WI38 (cell line): ENCODE results near the gene EIF4EBP3.

Source experiments
- H3K4me3 ChIP-seq: 2 replicates; pipeline ENCODE4 v1.5.1; 2011; ENCODE audit warnings: low read depth, mild to moderate bottlenecking, control low read depth, low read length
- TF ChIP-seq, protein P1 (sequence below): IDR thresholded peaks from 2 replicates; pipeline ENCODE4 v1.5.1; 2012; ENCODE audit warnings: low read depth, mild to moderate bottlenecking, control low read depth, low read length

The EIF4EBP3 gene

DNA sequence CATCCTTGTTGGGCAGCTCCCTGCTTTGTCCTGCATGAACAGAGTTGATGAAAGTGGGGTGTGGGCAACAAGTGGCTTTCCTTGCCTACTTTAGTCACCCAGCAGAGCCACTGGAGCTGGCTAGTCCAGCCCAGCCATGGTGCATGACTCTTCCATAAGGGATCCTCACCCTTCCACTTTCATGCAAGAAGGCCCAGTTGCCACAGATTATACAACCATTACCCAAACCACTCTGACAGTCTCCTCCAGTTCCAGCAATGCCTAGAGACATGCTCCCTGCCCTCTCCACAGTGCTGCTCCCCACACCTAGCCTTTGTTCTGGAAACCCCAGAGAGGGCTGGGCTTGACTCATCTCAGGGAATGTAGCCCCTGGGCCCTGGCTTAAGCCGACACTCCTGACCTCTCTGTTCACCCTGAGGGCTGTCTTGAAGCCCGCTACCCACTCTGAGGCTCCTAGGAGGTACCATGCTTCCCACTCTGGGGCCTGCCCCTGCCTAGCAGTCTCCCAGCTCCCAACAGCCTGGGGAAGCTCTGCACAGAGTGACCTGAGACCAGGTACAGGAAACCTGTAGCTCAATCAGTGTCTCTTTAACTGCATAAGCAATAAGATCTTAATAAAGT, 21.1 kb downstream of the EIF4EBP3 start:
- H3K4me3 ChIP-seq = no peak overlapping the region
- TF ChIP-seq, protein P1, sequence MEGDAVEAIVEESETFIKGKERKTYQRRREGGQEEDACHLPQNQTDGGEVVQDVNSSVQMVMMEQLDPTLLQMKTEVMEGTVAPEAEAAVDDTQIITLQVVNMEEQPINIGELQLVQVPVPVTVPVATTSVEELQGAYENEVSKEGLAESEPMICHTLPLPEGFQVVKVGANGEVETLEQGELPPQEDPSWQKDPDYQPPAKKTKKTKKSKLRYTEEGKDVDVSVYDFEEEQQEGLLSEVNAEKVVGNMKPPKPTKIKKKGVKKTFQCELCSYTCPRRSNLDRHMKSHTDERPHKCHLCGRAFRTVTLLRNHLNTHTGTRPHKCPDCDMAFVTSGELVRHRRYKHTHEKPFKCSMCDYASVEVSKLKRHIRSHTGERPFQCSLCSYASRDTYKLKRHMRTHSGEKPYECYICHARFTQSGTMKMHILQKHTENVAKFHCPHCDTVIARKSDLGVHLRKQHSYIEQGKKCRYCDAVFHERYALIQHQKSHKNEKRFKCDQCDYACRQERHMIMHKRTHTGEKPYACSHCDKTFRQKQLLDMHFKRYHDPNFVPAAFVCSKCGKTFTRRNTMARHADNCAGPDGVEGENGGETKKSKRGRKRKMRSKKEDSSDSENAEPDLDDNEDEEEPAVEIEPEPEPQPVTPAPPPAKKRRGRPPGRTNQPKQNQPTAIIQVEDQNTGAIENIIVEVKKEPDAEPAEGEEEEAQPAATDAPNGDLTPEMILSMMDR = no peak

DNA sequence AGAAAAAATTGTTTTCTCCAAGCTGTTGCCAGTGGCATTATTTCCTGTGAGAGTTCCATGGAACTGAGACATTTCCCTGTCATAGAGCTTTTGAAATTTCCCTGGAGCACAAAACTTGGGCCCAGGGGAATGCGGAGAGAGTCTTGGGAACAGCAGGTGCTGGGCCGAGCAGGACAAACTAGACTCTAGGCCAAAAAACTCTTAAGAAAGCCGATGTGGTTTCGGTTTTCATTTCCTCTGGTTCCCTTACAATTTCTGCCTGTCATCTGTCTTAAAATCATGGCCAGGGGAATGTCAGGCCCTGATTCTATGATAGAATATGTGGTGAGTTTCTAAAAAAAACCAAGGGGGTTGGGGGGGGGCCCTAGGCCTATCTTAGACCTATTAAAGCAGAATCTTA, 21.7 kb downstream of the EIF4EBP3 start:
- TF ChIP-seq, protein P1 = no peak
- H3K4me3 ChIP-seq = no peak overlapping the region

DNA sequence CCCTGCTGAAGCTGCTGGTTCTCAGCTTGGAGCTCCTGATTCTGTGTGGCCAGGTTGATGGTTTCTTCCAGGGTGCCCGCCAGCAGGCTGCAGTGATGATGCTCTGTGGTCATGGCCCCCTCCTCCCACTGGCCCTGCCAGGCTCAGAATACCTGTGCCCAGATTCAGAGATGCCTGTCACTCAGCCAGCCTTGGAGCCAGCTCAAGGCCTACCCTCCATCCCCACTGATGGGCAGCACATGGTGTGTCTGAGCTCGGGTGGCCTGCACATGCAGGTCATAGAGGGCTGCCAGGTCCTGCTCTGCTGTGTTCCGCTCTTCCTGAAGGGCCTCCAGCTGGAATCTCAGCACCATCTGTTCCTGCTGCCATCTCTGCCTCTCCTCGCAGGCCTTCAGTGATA, 22.6 kb downstream of the EIF4EBP3 start:
- H3K4me3 ChIP-seq = no peak overlapping the region
- TF ChIP-seq, protein P1 = no peak

DNA sequence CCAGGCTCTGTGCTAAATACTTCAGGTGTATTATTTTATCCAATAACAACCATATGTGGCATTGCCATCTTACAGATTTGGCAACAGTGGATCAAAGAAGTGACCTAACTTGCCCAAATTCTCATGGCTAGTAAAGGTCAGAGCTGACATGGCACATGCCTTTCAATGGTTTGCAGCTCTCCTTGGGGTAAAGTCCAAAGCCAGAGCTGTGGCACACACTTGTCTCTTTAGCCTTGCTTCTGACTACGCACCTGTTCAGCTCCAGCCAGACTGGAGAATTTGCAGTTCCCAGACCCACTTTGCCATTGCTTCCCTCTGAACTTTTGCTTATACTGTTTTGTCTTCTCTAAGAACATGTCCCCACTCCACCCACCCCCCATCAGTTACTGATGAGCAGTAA, 23.0 kb downstream of the EIF4EBP3 start:
- TF ChIP-seq, protein P1 = no peak
- H3K4me3 ChIP-seq = no peak overlapping the region

DNA sequence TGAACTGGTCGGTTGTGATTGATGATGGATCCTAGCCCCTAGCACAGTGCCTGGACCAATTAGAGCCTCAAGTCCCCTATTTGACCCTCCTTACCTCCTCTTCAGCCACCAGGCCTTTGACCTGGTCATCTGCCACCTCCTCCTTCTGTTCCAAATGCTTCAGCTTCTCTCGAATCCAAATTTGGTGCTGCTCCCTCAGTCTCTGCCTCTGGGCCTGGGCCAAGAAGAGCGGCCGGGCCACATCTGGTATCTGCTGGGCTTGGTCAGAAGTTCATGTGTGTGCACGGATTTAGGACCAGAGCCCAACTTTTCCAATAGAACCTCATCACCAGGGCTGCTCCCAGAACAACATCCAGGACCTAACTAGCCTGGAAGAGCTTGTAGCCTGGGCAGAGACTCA, 23.6 kb downstream of the EIF4EBP3 start:
- no peak overlapping the region for H3K4me3 ChIP-seq
- TF ChIP-seq, protein P1 = no peak

DNA sequence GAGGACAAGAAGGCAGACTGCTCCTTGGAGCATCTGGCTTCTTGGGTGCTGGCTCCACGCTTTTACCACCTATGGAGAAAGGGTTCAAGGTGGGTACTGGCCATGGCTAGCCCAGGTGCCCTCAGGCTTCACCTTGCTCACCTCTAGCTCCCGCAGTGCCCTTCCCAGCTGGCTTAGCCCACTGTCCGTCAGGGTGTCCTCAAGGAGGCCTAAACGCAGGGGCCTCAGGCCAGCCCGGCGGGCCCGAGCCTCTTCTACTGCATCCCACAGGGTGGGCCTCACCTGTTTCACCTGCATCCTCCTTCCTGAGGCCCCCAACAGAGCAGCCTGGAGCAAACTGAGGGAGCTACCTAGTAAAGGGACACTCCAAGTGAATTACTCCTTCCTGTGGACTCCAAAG, 26.2 kb downstream of the EIF4EBP3 start:
- TF ChIP-seq, protein P1 = no peak
- H3K4me3 ChIP-seq = no peak overlapping the region

DNA sequence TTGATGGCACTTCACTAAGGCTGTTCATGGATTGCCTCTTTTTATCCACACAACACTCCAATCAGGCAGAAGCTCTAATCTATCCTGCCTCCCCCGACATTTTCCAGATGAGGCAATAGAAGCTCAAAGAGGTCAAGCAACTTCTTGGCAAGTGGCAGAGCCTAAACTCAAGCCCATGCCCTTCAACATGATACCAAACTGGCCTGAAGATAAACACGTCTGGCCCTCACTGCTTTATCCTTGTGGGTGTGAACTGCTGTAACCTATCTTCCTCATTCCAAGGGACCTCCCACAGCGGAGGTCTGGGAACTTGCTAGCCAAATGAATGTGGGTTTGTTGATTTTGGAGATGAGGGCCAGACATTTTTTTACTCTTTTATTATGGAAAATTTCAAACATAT, 26.7 kb downstream of the EIF4EBP3 start:
- TF ChIP-seq, protein P1 = no peak
- H3K4me3 ChIP-seq = no peak overlapping the region
